ENCODE results near the gene NPEPL1.

The NPEPL1 gene

GRCh38 chr20:58700121-58700821, 7.7 kb downstream of the NPEPL1 start:
- no peak for DNase-seq (ENCODE audit: low read depth in 2 of 2, low spot score in 1 of 2)

GRCh38 chr20:58700823-58701222, 8.2 kb downstream of the NPEPL1 start:
- DNase-seq (ENCODE audit: low read depth in 2 of 2, low spot score in 1 of 2), result no peak

- no peak for DNase-seq (ENCODE audit: low read depth in 2 of 2, low spot score in 1 of 2)
Observed at GRCh38 chr20:58701431-58702160, 9.0 kb downstream of the NPEPL1 start.

GRCh38 chr20:58702161-58702510, 9.5 kb downstream of the NPEPL1 start:
- DNase-seq (ENCODE audit: low read depth in 2 of 2, low spot score in 1 of 2), result no peak

GRCh38 chr20:58702859-58703648, 10.5 kb downstream of the NPEPL1 start:
- no peak for DNase-seq (ENCODE audit: low read depth in 2 of 2, low spot score in 1 of 2)

GRCh38 chr20:58703765-58704371, 11.3 kb downstream of the NPEPL1 start:
- DNase-seq (ENCODE audit: low read depth in 2 of 2, low spot score in 1 of 2), result no peak

GRCh38 chr20:58705208-58705926, 12.8 kb downstream of the NPEPL1 start:
- DNase-seq (ENCODE audit: low read depth in 2 of 2, low spot score in 1 of 2), result no peak

- no peak for DNase-seq (ENCODE audit: low read depth in 2 of 2, low spot score in 1 of 2)
Observed at GRCh38 chr20:58706150-58706892, 13.7 kb downstream of the NPEPL1 start.

GRCh38 chr20:58706975-58707681, 14.5 kb downstream of the NPEPL1 start:
- no peak for DNase-seq (ENCODE audit: low read depth in 2 of 2, low spot score in 1 of 2)

- no peak for DNase-seq (ENCODE audit: low read depth in 2 of 2, low spot score in 1 of 2)
Observed at GRCh38 chr20:58707770-58708169, 15.2 kb downstream of the NPEPL1 start.

- DNase-seq (ENCODE audit: low read depth in 2 of 2, low spot score in 1 of 2), result no peak
Observed at GRCh38 chr20:58708246-58708931, 15.8 kb downstream of the NPEPL1 start.

- no peak for DNase-seq (ENCODE audit: low read depth in 2 of 2, low spot score in 1 of 2)
Observed at GRCh38 chr20:58709013-58709702, 16.6 kb downstream of the NPEPL1 start.

GRCh38 chr20:58709703-58710039, 17.1 kb downstream of the NPEPL1 start:
- no peak for DNase-seq (ENCODE audit: low read depth in 2 of 2, low spot score in 1 of 2)

- DNase-seq (ENCODE audit: low read depth in 2 of 2, low spot score in 1 of 2), result no peak
Observed at GRCh38 chr20:58710481-58711265, 18.1 kb downstream of the NPEPL1 start.

- DNase-seq (ENCODE audit: low read depth in 2 of 2, low spot score in 1 of 2), result no peak
Observed at GRCh38 chr20:58711266-58712051, 18.9 kb downstream of the NPEPL1 start.

- DNase-seq (ENCODE audit: low read depth in 2 of 2, low spot score in 1 of 2), result no peak
Observed at GRCh38 chr20:58712151-58712791, 19.7 kb downstream of the NPEPL1 start.
